ENCODE data around the gene APOC4. TPM values are rescaled to one million over a fixed set of nuclear protein-coding genes. Genes with fewer than 3 reads are reported as not detected.

APOC4 gene
- total RNA-seq, 1 experiment from 2014 or later: not detected

GRCh38 chr19:44975444-44975843 is 33.4 kb downstream of the APOC4 start:
- no peaks in the 10 kb centered on the region for H3K4me1 ChIP-seq (ENCODE audit: insufficient read depth, low read length)
- H3K9me3 Mint-ChIP-seq: no peaks in the 10 kb centered on the region
- no peak overlapping the region for H4K8ac ChIP-seq (replicated peaks; ENCODE audit: insufficient read length, low read depth, low read length)
- H3K9ac ChIP-seq (ENCODE audit: extremely low read depth, insufficient read length, low read length): no peak overlapping the region
- no peak overlapping the region for H3K4me2 ChIP-seq (ENCODE audit: insufficient read depth, insufficient read length, low read length)
- no peak overlapping the region for H3K56ac ChIP-seq (ENCODE audit: insufficient read length, low read depth, low read length)
- no peak overlapping the region for H3K27ac Mint-ChIP-seq
- H4K20me1 ChIP-seq (ENCODE audit: control insufficient read depth, insufficient read depth, insufficient read length): no peaks in the 10 kb centered on the region
- no peaks in the 10 kb centered on the region for H3K27me3 Mint-ChIP-seq (ENCODE audit: low read depth)
- no peak overlapping the region for H3K18ac ChIP-seq (ENCODE audit: insufficient read length, low read depth, low read length)
- no peaks in the 10 kb centered on the region for H3K9me3 ChIP-seq (ENCODE audit: control insufficient read depth, low read depth, low read length)
- H3K14ac ChIP-seq (ENCODE audit: insufficient read depth, low read length): no peak overlapping the region
- no peaks in the 10 kb centered on the region for H3K27me3 ChIP-seq (ENCODE audit: insufficient read depth, low read length)
- H3K4ac ChIP-seq (ENCODE audit: low read depth, low read length): no peak overlapping the region
- H2AK5ac ChIP-seq (ENCODE audit: insufficient read length, low read length): no peak overlapping the region
- H2BK120ac ChIP-seq (ENCODE audit: low read depth, low read length, poor library complexity, severe bottlenecking): no peak overlapping the region
- no peaks in the 10 kb centered on the region for H3K79me1 ChIP-seq (ENCODE audit: insufficient read depth, low read depth, low read length, poor library complexity, severe bottlenecking)
- no peak overlapping the region for H2BK5ac ChIP-seq (ENCODE audit: insufficient read length, low read length)
- no peak overlapping the region for H2BK20ac ChIP-seq (ENCODE audit: low read depth, low read length, poor library complexity, severe bottlenecking)
- H2BK15ac ChIP-seq (ENCODE audit: low read depth, low read length): no peak overlapping the region
- no peaks in the 10 kb centered on the region for H3K4me1 Mint-ChIP-seq
- no peak overlapping the region for H3T11ph ChIP-seq (ENCODE audit: low read length)
- H3K36me3 Mint-ChIP-seq (ENCODE audit: insufficient read depth in 1 of 3, low read depth in 3 of 3): peaks cover 28 to 63% (median 56%) of the 10 kb centered on the region in 3 experiments; a peak in 6 of 7 replicates
- no peaks in the 10 kb centered on the region for H3K79me2 ChIP-seq (ENCODE audit: insufficient read depth, low read length)
- DNase-seq: no peak
- no peak overlapping the region for H2AFZ ChIP-seq (ENCODE audit: low read length)
- TF ChIP-seq, protein P1, sequence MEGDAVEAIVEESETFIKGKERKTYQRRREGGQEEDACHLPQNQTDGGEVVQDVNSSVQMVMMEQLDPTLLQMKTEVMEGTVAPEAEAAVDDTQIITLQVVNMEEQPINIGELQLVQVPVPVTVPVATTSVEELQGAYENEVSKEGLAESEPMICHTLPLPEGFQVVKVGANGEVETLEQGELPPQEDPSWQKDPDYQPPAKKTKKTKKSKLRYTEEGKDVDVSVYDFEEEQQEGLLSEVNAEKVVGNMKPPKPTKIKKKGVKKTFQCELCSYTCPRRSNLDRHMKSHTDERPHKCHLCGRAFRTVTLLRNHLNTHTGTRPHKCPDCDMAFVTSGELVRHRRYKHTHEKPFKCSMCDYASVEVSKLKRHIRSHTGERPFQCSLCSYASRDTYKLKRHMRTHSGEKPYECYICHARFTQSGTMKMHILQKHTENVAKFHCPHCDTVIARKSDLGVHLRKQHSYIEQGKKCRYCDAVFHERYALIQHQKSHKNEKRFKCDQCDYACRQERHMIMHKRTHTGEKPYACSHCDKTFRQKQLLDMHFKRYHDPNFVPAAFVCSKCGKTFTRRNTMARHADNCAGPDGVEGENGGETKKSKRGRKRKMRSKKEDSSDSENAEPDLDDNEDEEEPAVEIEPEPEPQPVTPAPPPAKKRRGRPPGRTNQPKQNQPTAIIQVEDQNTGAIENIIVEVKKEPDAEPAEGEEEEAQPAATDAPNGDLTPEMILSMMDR (conservative IDR thresholded peaks at IDR 0.05): no peak
- no peaks in the 10 kb centered on the region for H3K23me2 ChIP-seq (ENCODE audit: insufficient read length, low read depth, low read length, poor library complexity, severe bottlenecking)
- H3K23ac ChIP-seq (ENCODE audit: insufficient read length, low read depth, low read length): no peak overlapping the region
- no peak overlapping the region for H4K5ac ChIP-seq (ENCODE audit: insufficient read length, low read depth, low read length)
- no peak overlapping the region for H2BK12ac ChIP-seq (ENCODE audit: insufficient read length, low read depth, low read length)
- WGBS (ENCODE audit: extremely low coverage, insufficient read length, low lambda C conversion rate): no CpG with 5 or more reads among the region's 4 CpGs
- H3K27ac ChIP-seq (ENCODE audit: insufficient read length, low read depth, low read length): no peak overlapping the region
- no peak overlapping the region for H3K4me3 Mint-ChIP-seq
- no peak overlapping the region for H4K91ac ChIP-seq (ENCODE audit: insufficient read length, low read depth, low read length)

Measured in H9 (cell line).